ENCODE measurements around the gene OR2G2.
A peak's percentile ranks its signal among the peaks of the same experiment; 100 is the strongest.

Gene OR2G2, protein sequence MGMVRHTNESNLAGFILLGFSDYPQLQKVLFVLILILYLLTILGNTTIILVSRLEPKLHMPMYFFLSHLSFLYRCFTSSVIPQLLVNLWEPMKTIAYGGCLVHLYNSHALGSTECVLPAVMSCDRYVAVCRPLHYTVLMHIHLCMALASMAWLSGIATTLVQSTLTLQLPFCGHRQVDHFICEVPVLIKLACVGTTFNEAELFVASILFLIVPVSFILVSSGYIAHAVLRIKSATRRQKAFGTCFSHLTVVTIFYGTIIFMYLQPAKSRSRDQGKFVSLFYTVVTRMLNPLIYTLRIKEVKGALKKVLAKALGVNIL

DNA sequence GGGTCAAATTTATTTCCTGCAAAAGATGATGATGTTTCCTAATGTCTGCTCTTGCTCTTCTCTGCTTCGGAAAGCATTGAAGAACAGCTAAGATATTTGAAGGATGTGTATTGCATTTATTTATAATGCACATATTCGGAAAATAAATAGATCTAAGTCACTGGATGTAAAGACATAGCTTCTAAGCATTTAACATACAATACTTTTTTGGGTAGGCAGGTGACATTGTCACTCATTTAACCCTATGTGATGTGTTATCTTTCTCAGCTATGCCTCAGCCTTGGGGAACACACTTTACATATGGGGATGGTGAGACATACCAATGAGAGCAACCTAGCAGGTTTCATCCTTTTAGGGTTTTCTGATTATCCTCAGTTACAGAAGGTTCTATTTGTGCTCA lies at the start of gene OR2G2:
TSS of gene OR2G2 (plus strand) at position 301 of the 400 bp plus-strand sequence. CDS start at position 301, 0 bp downstream.
- DNase-seq (ENCODE audit: low read depth in 2 of 2), result no peak

DNA sequence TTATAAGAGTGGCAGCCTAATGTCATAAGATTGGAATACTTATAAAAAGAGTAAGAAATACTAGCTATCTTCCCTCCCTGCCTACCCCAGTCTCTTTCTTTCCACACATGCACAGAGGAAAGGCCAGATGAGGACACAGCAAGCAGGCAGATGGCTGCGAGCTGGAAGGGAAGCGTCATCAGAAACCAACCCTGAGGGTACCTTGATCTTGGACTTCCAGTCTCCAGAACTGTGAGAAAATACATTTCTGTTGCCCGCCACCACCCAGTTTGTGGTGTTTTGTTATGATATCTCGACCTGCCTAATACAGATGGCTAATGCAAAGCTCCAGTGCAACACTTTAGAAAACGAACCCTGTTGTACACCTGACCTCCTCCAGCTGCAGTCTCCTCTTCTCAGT lies 49.6 kb upstream of the OR2G2 start:
- no peak for DNase-seq (ENCODE audit: low read depth in 2 of 2)

DNA sequence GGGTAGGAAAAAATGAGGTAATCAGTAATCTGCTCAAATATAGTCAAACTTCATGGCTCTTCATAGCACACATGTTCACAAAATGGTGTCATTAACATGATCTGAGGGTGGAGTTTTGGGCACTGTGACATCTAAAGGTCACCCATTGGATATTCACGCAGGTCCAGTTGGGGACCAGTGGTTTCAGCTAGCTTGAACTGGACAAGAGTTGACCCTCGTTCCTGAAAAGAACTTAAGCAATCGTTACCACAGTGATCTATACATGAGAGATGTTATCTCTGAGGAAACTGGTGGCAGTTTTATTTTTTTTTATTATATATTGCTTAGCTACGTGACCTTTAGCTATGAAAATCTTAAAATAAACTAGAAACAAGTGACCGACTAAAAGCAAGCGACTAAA lies 48.9 kb upstream of the OR2G2 start:
- DNase-seq (ENCODE audit: low read depth in 2 of 2), result no peak

DNA sequence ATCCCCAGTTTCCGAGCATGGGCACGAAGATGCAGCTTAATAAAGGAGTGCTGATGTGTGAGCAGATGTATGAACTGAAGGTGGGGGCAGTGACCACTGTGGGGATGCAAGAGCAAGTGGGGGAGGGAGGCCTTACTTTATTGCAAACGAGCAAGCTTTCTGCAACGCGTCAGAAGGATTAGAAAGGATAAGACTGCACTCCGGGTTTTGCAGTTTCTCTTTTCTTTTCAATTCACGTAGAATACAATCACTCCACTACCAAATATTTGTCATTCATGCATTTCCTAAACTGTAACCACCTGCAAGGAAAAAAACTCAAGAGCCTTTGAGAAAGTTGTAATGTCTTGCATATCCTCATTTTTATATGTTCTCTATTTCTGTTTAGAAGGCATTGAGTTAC lies 47.6 kb upstream of the OR2G2 start:
- no peak for DNase-seq (ENCODE audit: low read depth in 2 of 2)

DNA sequence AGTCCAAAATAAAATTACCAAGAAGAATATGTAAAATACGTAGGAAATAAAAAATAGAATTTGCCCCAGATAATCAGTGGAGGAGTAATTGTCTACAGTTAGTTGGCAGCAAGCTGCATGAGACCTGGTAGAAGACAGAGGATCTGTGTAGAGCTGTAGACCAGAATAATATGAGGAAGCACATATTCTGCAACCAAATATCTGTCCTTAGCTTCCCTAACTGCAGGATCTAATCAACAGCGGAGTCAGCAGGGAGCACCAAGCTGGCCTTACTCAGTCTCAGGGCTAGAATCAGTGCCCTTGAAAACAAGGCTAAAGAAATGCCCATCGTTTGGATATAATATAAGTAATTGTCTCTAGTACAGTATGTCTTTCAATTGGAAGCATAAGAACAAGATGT lies 45.3 kb upstream of the OR2G2 start:
- no peak for DNase-seq (ENCODE audit: low read depth in 2 of 2)

DNA sequence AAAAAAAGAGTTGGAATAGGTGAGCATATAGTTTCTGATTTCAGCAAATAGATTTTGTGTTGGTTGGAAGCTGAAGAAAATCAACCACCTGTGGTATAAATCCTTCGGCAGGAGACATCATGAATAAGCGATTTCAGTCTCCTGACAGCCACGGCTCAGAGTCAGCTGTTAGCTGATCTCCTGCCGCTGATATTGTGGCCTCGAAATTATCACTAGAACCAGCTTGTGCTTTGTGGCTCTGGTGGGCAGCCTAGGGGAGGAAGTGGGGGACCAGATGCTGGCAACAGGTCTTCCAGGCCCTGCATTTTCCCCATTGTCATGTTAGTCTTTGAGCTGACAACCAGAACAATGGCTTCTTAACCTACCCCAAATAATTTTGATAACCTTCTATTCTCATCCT lies 40.1 kb upstream of the OR2G2 start:
- DNase-seq (ENCODE audit: low read depth in 2 of 2), result no peak

DNA sequence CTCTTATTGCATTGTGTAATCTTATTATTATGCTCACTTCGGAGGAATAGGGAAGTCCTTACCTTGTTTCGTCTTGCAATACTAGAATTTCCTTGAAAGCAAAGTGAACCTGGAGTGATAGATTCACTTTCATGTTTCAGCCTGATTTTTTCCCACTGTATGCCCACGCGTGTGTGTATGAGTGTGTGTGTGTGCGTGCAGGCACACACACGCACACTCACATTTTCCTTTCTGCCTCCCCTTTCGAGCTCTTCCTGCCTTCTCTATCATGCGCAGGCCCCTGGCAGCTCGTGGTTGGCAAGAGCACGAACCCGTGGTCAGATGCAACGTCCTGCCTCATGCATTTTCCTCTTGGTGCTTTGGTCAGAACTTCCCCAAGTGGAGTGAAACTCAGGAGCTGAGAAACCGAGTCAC lies 39.4 kb upstream of the OR2G2 start, which contains the start of gene GCSAML:
TSS of gene GCSAML (plus strand) at position 366 of the 414 bp plus-strand sequence. CDS start 58 bp downstream, outside the sequence.
- peak in 1 of 2 donors; percentile 4 for DNase-seq (ENCODE audit: low read depth in 2 of 2)

DNA sequence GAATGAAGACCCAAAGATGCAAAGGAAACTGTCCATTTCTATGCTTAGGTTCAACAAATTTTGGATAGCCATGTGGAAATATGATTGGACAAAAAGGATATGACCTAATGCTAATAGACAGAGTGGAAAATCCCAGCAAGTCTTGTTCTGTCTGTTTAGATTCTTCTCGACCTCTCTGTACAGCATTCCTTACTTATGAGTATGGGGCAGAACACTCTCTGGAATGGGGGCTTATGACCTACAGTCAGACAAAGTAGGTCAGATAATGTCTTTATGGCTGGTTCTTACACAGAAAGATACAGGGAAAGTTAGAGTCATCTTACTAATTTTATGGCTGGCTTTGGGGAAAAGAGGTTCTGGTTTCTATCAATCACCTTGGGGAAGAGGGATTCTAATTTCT lies 36.4 kb upstream of the OR2G2 start:
- no peak for DNase-seq (ENCODE audit: low read depth in 2 of 2)

DNA sequence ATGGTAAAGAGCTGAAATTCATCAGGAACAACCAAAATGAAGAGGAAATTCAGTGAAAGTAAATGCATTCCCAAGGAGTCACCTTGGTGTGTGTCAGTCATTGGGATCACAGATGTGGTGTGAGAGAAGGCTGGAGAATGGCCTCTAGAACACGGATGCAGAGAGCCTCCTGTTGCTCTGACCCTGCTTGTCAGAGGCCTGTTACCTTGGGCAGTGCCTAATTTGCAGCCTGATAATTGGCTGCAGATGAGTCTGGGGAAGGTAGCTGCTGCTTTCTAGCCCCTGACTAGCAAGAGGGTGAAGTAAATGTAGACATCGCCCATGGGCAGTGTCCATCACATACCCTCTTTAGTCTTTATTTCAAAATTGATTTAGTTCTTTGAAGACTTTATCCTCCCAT lies 35.9 kb upstream of the OR2G2 start:
- no peak for DNase-seq (ENCODE audit: low read depth in 2 of 2)

DNA sequence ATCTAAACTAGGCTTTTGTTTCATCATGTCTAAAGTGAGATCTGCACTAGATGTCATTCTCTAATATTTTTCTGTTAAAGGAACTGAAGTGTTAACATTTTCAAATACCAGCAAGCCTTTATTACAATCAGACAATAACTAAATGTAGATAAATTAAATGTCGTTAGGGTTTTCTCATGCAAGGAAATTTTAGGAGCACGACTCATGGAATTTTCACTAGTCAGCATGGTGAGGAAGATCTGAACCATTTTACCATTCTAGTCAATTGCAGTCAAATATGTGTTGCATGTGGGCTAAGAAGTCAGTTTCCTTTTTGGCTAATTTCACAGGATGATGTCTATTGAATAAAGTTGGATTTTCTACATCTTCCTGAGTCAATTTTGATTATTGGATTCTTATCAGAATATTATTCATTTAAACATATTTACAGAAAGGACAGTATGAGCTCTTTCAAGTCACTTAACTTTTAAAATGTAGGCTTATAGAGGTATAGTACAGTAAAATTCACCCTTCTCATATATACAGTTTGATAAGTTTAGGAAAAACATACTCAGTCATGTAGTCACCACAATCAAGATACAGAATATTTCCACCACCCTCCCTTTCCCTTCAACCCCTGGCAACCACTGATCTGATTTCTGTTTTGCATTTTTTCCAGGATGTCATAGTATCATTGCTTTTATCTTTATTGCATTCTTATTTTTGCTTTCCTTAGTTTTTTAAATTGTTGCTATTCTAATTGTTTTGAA lies 30.1 kb upstream of the OR2G2 start:
- DNase-seq (ENCODE audit: low read depth in 2 of 2), result no peak

DNA sequence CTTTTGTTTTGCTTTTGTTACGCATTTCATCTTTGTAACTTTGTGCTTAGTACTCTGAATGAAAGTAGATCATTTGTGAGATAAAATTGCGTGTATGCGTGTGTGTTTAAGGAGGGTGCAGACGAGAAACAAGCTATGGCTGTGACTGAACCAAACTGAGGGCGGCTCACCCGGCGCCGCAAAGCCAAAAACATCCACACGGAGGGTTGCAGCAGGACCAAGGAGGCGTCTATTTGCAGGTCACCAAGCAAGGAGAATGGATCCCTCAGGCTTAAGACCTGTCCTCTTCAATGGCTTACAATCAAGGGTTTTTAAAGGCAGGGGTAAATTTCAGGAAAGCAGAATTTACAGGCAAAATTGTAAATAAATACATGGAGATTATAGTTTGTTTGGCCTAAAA lies 26.4 kb upstream of the OR2G2 start:
- DNase-seq (ENCODE audit: low read depth in 2 of 2), result no peak

DNA sequence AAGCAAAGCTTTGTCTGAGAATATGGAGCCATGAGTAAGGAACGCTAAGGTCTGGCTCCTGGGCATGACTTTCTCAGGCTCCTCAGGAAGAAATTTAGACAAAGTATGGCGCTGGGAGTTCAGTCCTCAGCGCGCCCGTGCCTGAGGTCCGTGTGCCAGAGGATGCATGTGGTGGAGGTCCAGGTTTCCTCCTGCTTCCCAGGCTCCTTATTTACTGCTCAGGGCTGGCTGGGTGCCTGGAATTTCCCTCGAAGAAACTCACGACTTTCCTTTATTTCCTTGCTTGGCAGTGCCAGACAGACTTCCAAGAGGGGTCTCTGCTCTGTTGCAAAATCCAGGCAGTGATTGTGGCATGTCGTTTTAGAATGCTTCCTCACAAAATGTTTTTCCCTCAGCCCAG lies 26.0 kb upstream of the OR2G2 start:
- no peak for DNase-seq (ENCODE audit: low read depth in 2 of 2)

DNA sequence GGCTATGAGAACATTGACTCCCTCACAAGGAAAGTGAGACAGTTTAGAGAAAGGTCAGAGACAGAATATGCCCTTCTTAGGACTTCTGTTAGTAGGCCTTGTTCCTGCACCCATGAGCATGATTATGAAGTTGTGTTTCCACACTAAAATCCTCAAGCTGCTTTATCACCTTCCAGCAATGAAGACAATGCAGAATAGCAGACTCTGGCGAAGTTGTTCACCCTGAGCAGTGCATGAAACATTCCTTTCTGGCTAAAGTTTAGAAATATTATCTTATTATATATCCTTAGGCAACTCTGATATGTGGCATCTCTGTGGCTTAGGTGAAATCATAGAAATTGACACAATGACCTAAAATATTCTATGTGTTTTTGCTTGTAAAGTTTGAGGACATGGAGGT lies 13.9 kb upstream of the OR2G2 start:
- DNase-seq (ENCODE audit: low read depth in 2 of 2), result no peak

DNA sequence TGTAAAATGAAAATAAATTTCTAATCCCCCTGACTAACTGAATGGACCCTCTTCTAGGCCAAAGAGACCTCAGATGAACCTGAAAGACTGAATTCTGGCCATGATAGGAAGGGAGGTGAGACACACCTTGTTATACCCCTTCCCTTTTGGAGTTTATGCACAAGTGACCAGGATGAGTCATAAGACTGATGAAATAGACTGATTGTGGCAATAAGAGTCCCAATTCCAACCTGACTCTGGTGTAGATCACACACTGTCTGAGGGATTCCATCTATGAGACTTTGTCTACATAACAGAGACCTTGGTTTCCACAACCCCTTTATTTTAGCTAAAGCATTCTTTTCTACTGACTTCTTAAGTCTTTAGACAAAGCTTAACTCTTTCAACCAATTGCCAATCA lies 13.5 kb upstream of the OR2G2 start:
- DNase-seq (ENCODE audit: low read depth in 2 of 2), result no peak

DNA sequence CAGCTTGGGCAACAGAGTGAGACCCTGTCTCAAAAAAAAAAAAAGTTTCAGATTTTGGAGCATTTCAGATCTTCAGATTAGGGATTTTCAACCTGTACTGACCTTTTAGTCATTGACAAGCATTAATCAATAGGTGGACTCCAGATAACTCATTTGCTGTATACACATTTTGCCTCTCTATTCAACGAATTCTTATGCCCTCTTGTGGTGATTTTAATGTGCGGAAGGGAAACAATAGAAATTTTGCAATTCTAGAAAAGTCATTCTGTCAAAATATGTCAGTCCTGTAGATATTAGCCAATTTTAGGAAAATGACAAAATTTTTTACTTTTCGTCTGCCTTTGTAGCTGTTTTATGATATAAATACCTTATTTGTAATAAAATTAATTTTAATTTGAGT lies 11.6 kb upstream of the OR2G2 start:
- DNase-seq (ENCODE audit: low read depth in 2 of 2), result no peak

DNA sequence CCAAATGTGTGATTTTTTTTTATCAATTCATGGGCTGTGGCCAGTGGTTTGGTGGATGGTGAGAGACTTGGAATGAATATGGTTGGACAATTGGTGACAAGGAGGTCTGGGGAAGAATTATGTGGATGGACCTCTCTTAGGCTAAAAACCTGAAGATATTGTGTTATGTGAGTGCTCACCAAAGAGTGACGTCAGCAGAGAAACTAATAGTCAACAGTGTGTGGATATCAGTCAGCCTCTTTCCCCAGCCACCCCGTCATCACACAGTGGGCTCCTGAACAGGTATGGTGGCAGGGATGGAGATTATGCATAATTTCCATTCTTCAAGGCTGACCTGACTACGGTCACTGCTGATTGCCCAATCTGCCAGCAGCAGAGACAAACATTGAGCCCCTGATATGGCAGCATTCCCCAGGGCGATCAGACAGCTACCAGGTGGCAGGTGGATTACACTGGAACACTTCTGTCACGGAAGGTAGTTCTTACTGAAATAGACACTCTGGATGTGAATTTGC lies 9.2 kb upstream of the OR2G2 start:
- DNase-seq (ENCODE audit: low read depth in 2 of 2), result no peak

DNA sequence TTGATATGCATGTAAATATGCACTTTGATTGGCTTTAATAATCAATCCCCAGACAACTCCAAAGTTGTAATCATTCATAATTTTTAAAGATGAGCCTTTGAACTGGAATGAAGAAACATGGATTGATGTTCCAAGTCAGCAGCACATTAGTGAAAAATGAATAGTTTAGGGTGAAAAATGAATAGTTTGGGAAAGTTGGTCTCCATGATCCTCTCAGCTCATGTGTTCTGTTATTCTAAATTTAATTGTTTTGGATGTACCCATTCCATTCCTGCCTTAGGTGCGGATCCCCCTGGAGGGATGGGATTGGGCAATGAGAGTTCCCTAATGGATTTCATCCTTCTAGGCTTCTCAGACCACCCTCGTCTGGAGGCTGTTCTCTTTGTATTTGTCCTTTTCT lies 17.1 kb downstream of the OR2G2 start, which contains the start of gene OR2G3:
TSS of gene OR2G3 (plus strand) at position 301 of the 400 bp plus-strand sequence. CDS start at position 301, 0 bp downstream.
- DNase-seq (ENCODE audit: low read depth in 2 of 2), result no peak

DNA sequence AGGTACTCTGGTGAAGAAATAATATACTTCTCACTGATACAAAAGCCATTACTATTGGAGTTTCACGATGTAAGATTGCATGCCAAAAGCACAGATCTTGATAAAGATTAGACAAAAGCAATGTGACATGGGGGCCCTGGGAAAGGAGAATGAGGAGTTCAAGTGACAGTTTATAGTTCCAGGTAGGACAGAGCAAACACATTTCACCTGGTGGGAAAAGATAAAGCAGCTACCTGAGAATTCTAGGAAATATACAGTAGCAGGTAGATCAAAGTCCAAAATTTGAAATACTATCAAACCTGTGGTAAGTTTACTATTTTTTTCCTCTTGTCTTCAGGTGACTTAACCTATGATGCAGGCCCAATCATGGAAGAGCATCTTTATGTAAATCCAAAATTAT lies 25.2 kb downstream of the OR2G2 start:
- DNase-seq (ENCODE audit: low read depth in 2 of 2), result no peak

DNA sequence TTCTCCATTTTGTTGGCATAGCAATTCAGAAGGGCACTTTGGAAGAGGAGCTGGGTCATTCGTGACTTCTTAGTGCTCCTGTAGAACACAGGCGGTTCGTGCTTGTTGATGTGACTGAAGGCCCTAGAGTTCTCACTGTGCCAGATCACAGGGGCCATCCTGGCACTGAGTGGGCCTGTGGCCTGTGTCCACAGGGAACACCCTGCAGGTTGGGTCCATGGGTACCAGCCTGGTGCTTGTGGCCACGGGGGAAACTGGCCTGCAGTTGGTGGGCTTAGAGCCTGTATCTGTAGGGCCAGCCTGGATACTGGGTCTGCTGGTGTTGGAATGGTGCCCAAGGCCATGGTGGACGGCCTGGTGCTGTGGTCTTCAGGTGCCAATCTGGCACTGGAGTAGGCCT lies 26.5 kb downstream of the OR2G2 start:
- no peak for DNase-seq (ENCODE audit: low read depth in 2 of 2)

DNA sequence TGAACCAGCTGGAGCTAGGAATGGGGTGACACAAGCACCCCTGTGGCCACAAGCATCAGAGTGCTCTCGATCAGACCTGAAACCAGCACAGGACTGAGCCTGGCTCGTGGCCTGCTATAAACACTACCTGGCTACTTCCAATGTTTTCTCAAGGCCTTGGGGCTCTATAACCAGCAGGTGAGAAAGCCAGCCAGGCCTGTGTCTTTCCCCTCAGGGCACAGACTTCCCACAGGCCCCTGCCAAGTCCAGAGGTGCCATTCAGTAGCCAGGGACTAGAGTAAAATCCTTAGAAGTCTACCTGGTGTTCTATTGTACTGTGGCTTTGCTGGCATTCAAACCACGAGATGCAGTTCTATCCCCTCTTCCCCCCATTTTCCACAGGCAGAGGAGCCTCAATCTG lies 39.8 kb downstream of the OR2G2 start:
- no peak for DNase-seq (ENCODE audit: low read depth in 2 of 2)

DNA sequence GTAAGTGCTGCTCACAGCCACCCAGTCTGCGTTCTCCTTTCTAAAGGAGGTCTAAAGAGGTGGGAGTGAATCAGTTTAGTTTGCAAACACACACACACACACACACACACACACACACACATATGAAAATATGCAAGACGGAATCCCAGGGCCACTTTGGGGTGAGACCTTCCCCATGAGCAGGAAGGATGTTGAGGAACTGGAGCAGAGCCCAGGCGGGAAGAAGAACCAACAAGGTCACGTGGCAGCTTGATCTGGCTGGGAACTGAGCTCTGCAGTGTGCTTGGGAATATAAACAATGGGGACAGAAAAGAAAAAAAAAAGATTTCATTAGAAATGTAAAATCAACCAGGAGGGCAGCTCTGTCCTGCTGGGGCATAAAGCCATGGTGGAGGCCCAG lies 49.9 kb downstream of the OR2G2 start:
- DNase-seq (ENCODE audit: low read depth in 2 of 2), result no peak

DNA sequence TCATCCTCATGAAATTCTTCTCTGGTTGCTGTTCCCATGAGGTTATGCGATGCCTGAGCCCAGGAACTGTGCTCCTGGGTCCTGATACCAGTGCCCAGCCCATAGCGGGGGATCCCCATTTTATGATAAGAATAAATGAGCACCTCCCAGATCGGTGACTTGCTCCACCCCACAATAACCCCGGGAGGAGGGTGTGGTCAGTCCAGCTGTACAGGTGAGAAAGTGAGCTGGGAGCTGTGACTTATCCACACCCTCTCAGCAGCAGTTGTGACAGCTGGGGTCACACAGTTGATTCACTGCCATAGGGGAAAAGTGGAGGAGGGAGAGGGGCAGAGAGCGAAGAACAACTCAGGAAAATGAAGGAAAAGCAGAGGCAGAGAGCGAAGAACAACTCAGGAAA lies 50.6 kb downstream of the OR2G2 start:
- DNase-seq (ENCODE audit: low read depth in 2 of 2), result no peak
